Activated CD8-positive, alpha-beta memory T cell treated with anti-CD3 and anti-CD28 coated beads, Interleukin-2, amount 50 U/mL, for 1 hour (primary cell): Measurements from ENCODE around the gene PAWR.
"Not testable (repeated sequence)": the region's sequence is repeated elsewhere in the genome, so short reads cannot be mapped to it uniquely, and the experiment has no call there.

Experiments used
- DNase-seq: peaks from one replicate; pipeline ENCODE4 v3.0.0-alpha.2; 2020; ENCODE audit errors: extremely low read depth

The PAWR gene

DNA sequence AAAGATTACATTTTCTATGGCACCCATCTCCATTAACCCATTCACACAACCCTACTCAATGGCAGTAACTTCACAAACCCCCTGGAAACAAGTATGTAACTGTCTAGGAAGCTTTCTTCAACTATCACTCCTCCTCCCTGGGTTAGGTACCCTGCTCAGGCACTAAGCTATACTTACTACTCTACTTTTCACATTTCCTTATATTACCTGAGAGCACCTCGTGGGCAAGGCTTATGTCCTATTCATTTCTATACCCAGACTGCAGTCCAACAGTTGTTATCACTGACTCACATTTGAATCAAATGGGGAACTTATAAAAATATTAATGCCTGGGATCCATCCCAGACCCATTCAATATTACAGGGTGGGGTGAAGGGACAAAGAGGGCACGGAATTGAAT is 4.6 kb downstream of the PAWR start:
- DNase-seq, result no peak

DNA sequence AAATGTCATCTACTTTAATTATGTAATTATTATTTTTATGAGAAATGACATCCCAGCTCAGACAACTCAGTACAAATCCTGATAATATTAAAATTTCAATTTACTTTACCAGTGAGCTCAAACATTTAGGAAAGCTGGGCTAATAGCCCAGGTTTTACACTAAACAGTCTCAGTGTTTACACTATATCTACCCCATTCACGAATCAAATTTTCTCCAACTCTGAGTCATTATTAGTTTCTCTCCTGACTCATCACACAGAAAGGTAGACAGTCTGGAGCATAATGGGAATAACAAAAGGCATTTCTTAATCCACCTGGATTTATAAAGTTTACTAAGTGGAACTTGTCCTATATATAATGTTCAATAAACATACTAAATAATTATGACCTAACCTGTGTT is 5.7 kb downstream of the PAWR start:
- DNase-seq, result no peak

DNA sequence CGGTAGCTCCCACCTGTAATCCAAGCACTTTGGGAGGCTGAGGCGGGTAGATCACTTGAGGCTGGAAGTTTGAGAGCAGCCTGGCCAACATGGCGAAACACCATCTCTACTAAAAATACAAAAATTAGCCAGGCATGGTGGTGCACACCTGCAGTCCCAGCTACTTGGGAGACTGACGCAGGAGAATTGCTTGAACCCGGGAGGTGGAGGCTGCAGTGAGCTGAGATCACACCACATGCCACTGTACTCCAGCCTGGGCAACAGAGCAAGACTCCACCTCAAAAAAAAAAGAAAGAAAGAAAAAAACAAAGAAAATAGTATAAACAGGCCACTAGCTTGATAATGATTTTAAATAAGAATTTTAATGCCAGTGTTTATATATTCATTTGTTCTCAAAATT is 6.4 kb downstream of the PAWR start:
- DNase-seq, result not testable (repeated sequence)

DNA sequence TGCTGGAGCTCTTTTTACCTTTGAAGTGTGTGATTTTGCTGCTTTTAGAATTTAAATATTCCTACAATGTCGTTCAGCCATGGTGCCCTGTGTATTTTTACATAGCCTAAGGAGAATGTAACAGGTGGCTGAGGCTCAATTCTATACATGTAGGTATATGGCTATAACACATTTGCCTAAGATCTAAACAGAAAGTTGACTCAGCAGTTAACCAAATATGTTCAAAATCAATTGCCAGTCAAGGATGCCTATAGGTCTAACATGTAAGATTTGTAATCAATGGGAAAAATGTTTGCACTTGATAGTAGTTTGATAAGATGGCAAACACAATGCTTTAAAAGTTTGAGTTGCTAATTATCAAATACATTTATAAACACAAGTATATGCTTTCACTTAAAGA is 8.2 kb downstream of the PAWR start:
- no peak for DNase-seq

DNA sequence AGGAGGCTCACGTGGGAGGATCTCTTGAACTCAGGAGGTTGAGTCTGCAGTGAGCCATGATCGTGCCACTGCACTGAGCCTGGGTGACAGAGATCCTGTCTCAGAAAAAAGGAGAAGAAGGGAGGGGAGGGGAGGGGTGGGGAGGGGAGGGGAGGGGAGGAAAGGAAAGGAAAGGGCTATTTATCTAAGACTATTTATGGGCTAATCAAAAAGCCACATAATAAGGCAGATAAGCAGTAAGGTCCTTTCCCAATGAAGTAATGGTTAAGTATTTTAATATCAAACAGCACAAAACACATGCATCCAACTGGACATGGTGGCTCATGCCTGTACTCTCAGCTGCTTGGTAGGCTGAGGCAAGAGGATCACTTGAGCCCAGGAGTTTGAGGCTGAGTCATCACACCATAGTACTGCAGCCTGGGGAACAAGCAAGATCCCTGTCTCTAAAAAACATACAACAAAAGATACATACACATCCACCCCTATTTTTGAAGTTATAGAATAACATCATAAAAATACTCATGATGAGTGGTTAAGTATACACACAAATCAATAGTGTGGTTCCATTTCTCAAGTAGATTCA is 9.7 kb downstream of the PAWR start:
- DNase-seq, result no peak

DNA sequence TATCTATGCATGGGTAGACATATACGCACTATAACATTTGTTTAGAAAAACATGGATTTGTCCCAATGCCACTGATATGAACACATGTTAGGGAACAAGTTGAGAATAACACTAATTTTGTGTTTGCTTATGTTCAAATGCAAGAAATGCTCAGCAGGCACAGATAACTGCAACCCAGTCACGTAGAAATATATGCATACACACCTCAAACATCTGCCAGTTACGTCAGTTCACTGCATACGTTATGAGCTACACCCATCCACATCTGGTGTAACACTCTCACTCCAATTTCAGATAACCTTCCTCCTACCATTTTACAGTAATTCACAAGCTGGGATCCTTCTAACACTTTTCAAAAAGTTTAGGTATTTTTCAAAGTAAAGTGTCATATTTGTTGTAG is 10.7 kb downstream of the PAWR start:
- DNase-seq, result no peak

DNA sequence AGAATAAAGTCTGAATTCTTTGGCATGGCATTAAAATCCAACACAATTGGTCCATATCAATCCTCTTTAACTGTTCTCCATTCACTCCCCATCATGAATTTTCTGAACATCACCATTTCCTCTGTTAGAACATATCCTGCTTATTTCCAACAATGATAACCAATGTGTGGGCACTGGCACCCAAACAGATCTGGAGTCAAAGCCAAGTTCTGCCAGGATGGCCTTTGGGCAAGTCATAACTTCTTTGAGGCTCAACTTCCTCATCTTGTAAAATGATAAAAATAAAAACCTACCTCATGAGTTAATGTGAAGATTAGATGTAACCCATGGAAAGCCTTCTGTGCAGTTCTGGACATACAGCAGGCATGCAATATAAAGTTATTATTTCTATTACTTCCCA is 12.5 kb downstream of the PAWR start:
- no peak for DNase-seq

DNA sequence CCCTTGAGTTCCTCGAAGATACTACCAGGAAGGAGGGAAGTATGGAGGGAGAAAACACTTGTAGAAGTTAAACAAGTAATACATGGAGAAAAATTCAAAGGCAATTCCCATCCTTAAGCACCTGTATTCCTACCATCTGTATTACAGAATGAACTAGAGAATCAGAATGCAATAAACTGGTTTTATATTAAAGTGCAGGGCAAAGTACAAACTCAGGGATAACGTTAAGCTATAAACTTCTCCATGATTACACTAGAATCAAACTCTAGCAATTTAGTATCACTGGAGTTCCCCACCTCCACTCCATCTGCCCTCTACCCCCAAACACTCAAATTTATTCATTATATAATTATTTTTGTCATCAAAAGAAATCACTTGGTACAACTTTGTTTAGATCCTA is 13.1 kb downstream of the PAWR start:
- DNase-seq, result no peak

DNA sequence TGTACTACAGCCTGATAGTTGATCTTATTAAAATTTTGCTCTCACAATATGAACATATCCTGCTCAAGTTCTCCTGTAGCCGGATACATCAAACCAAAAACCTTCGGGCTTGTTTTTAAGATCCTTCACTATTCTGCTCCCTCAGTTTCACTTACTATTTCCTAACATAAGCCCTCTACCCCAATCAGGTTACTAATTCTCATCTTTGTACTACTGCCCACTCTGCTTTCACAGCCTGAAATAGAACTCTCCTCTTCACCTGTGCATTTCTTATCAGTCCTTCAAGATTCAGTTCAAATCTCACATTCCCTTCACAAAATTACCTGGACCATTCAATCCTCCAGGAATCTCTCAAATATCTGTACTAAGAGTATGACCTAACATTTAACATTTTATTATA is 14.2 kb downstream of the PAWR start:
- no peak for DNase-seq

DNA sequence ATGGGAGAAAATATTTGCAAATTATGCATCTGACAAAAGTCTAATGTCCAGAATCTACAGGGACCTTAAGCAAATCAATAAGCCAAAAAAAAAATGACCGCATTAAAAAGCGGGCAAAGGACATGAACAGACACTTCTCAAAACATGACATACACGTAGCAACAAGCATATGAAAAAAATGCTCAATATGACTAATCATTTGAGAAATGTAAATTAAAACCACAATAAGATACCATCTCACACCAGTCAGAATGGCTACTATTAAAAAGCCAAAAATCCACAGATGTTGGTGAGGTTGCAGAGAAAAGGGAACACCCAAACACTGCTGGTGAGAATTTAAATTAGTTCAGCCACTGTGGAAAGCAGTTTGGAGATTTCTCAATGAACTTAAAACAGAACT is 16.1 kb downstream of the PAWR start:
- DNase-seq, result no peak

DNA sequence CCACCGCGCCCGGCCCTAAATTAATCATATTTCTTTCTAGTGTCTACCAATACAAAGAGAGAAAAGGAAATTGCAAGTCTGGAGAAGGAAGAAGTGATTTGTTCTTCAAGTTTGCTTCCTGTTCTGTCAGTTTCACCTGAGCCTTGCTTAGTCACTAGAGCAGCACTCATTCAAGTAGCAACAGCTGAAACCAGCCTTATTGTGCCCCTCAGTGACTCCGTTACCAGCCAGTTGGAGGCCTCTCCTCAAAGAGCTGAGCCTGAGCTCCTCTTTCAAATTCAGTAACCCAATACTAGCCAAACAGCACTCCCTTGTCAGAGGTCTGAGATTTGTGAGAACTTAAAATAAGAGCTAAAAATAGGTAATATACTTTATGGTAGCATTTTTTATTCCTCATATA is 17.4 kb downstream of the PAWR start:
- DNase-seq, result no peak

DNA sequence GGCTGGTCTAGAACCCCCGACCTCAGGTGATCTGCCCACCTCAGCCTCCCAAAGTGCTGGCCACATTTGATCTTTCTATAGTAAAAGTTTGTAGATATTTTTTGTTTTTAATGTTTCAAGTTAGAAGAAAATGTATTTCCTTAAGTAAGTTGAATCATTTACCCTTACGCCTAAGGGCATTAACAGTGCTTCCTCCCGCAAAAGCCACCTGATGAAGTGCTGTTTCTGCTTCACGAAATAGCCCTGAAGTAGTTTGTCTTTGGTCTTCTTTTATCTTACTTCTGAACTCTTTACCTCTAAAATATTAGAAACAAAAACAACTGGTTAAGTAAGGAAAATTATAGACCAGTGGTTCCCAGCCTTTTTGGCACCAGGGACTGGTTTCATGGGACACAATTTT is 22.7 kb downstream of the PAWR start:
- DNase-seq, result no peak

DNA sequence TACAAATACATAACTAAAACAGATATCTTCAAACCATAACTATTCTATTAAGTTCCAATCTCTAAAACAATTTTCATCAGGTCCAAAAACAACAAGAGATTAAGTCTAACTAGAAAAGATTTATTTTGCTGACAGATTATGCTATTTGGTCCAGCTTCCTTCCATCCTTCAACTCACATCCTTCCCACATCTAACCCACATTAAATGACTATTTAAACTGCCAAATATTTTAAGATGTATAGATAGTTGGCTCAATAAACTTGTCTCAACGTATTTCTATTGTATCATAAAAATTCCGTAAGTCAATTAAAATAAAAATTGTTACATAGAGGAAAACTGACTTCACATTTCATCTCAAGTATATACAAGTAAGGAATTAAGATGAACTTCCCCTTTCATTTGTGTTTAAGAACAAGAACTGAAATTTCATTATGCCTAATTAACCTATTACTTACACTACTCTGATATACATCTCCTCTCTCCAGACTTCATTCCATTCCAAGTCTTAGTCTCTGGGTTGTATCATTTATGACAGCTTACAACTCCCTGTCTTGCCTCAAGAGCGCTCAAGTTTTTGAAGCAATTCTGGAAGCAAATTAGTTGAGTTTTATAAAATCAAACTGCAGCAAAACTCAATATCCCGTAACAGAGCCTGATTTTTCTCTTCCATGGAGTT is 25.4 kb downstream of the PAWR start:
- no peak for DNase-seq

DNA sequence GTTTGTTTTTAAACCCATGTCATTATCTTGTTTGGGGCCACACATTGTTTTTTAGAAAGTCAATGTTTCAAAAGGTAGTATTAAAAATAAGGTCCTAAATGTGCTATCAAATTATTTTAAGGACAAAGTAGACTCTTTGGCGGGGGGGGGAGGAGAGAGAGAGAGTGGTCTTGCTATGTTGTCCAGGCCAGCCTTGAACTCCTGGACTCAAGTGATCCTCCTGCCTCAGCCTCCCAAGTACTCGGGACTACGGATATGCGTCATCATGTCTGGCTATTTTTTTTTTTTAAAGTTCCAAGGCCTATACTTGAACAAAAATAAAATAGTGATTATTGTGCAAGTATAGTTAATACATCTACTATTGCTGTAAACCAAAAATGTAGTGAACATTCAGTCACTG is 26.2 kb downstream of the PAWR start:
- no peak for DNase-seq

DNA sequence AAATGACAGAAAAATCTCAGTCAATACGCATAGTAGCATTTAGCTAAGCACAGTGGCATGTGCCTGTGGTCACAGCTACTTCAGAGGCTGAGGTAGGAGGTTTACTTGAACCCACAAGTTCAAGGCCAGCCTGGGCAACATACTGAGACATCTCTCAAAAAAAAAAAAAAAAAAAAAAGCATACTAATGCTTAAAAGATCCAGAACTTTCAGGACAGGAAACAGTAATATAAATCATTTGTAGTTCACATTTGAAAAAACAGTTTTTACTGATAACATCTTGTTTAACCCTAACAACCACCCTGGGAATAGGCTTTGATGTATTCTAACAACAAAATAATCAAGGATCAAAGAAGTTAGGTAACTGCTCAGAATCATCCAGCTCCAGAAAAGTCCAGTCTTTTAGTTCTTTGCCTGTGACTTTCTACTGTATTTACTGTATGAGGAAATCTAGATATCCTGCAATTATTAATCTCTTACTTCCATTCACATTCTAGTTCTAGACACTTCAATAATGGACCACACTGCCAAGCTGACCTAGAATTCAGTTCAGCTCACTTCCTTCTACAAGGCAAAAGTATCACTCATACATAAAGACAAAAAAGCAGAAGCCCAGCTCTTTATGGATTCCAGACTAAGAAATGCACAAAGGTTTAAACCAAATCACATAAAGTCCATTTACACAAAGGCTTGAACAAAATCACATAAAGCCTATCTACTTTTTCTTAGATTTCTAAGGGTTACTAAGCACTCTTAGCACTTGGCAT is 28.5 kb downstream of the PAWR start:
- DNase-seq, result no peak

DNA sequence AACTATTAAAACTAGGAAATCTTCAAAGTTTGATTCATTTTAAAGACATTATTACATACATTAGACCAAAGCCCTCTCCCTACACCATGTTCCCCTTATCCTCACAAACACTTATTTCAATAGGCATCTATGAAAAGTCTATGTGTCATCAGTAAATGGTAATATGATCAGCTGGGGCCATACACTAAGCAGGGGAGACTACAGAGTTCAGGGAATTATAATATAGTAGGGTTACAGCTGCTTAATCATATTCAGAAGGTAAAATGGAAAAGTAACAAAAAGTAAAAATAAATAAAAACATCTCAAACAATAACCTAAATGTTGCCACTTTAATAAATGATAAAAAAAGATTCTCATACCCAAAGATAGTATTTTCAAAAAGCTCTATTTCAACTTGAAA is 29.1 kb downstream of the PAWR start:
- DNase-seq, result no peak

DNA sequence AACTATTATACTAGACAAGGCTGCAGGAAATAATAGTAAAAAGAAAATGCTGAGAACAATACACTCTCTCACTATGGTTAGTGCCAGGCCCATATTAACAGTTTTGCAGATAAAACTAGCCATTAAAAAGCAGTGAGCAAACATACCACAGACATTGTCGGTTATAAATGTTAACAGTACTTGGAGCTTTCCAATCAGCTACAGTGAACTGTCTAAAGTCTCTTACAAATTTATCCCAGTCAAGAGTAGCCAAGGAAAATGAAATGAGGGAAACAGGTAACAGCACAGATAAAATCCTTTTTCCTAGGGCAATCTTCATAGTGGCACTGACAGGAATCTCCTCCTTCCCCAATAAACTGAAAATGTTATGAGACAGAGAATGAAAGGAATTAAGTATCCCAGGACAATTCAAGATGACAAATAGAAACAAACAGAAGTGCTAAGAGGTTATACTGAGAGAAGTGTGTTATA is 30.8 kb downstream of the PAWR start:
- DNase-seq, result no peak

DNA sequence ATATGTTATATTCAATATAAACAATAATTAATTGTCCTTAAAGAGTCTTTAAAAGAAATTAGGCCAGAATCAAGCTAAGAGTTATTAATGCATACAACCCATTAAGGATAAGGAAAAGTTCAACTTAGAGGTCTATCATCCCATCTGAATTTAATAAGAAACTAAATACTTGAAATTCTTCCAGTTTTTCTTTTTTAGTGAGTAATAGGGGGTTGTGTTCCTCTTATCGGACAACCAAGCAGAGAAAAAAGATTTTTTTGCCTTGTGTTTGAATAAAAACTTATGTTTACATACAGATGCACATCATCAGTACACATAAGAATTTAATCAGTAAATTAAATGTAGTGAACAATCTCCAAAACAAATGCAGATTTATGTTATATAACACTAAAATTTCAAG is 32.5 kb downstream of the PAWR start:
- DNase-seq, result no peak

DNA sequence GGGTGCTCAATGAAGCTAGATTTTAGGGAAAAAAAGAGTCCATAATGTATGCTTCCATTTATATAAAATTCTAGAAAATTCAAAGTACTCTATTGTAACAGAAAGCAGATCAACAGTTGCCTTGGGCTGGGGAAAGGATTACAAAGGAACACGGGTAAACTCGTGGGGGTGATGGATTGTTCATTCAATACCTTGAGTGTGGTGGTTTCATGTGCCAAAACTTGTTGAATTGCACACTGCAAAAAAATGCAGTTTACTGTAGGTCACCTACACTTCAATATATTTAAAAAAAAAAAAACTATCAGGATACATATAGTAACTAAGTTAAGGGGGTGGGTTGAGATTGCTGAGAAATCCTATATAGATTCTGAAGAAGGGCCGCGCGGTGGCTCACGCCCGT is 33.6 kb downstream of the PAWR start:
- no peak for DNase-seq

DNA sequence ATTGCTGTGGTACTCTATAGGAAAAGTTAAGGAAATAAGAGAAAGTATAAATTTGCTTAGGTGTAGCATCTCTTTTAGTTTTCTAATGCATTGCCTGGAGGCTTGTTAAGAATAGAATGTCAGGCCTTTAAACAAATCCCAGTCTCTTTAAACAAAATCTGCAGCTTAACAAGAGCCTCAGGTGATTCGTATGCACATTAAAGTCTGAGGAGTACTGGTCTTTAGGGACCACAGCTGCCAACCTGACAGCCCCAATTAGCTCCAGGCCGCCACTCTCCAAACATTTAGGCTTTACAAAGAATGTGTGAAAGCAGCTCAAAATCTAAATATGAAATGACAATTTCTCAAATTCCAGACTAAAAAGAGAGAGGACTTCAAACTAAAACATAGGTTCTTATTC is 35.7 kb downstream of the PAWR start:
- no peak for DNase-seq

DNA sequence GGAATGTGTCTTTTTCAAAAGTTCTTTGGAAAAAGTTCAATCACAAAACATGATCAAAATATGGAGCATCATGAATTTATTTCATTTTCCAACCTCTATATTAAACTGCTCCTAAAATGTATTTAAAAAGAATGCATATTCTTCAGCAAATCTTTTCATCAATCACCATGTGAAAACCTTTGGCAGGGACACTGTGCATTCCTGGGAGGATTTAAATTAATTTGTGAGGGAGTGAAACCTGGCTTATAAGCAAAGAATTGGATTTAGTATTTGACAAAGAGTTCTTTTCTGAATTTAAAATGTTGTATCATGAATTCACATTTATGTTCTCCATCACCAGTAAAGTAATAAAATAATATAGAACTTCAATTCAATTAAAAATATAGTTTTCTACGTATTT is 38.2 kb downstream of the PAWR start:
- DNase-seq, result no peak

DNA sequence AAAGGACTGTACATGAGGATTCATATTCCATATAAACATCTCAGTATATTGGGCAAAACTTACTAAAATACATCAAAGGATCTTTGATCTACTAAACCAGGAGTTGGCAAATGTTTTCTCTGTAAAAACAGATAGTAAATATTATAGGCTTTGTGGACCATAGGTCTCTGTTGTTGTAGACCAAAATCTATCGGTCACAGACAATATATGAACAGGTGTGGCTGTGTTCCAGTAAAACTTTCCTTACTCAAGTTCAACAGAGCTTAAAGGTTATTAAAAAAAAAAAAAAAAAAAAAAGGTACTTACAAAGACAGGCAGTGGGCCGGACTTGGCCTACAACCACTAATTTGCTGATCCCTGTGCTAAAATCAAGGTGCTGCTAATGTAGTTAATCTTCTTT is 40.3 kb downstream of the PAWR start:
- DNase-seq, result no peak

DNA sequence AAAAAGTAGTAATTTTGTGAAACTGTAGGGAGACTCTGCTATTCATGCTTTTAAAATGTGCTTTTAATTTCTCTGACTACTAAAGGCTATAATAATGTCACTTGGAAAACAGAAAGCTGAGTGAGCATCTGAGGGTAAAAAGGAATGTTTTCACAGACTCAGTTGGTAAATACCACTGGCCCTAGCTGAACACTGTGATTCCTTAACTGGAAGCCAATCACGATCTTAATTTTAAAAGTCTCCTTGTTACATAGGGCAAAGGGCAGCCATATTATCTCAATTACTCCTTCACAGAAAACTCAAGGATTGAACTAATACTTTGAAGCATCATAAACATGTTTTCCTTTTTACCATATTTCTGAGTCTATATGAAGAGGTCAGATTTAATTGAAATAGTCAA is 41.9 kb downstream of the PAWR start:
- DNase-seq, result no peak
